ENCODE results near the gene HBG1. TPM values are rescaled to one million over a fixed set of nuclear protein-coding genes. Genes with fewer than 3 reads are reported as not detected.
"Not testable (repeated sequence)": the region's sequence is repeated elsewhere in the genome, so short reads cannot be mapped to it uniquely, and the experiment has no call there.

Gene HBG1
- total RNA-seq, 4 donors from 2014 or later, result not detected

- no peak overlapping the region for H3K4me3 ChIP-seq
- H3K27ac ChIP-seq (replicated peaks in 1 of 4), result no peak overlapping the region
- H3K4me1 ChIP-seq, result no peaks in the 10 kb centered on the region
- no peak for TF ChIP-seq EP300 (IDR thresholded peaks at IDR 0.05)
- TF ChIP-seq POLR2AphosphoS5 (IDR thresholded peaks at IDR 0.05), result no peak
- TF ChIP-seq CTCF (IDR thresholded peaks at IDR 0.05), result no peak
- TF ChIP-seq POLR2A (IDR thresholded peaks at IDR 0.05; ENCODE audit: low read depth), result no peak
- intact Hi-C loops (cut with DNase I), result no loop called here
- H3K36me3 ChIP-seq, result no peaks in the 10 kb centered on the region
- no peaks in the 10 kb centered on the region for H3K27me3 ChIP-seq
- no peaks in the 10 kb centered on the region for H3K9me3 ChIP-seq
- WGBS, result 40% methylated on average over 2 of the region's 2 CpGs
- no peak for DNase-seq (ENCODE audit: extremely low spot score)
These were observed 16.2 kb upstream of the HBG1 start for GRCh38 chr11:5265832-5266231.

- no peak for DNase-seq (ENCODE audit: extremely low spot score)
- Histone ChIP-seq H3K36me3 (no peaks in the 10 kb centered on the region), H3K27me3 (no peaks in the 10 kb centered on the region), H3K27ac (replicated peaks in 1 of 4) (no peak overlapping the region), H3K4me3 (no peak overlapping the region), H3K4me1 (no peaks in the 10 kb centered on the region), H3K9me3 (no peaks in the 10 kb centered on the region)
- no peak for TF ChIP-seq CTCF (IDR thresholded peaks at IDR 0.05)
- no peak for TF ChIP-seq POLR2A (IDR thresholded peaks at IDR 0.05; ENCODE audit: low read depth)
- no peak for TF ChIP-seq EP300 (IDR thresholded peaks at IDR 0.05)
- TF ChIP-seq POLR2AphosphoS5 (IDR thresholded peaks at IDR 0.05), result no peak
- WGBS, result 73% methylated on average over 7 of the region's 7 CpGs
- intact Hi-C loops (cut with DNase I), result no loop called here
These were observed 9.0 kb upstream of the HBG1 start for GRCh38 chr11:5258543-5259262.

GRCh38 chr11:5257296-5257695, 7.6 kb upstream of the HBG1 start:
- WGBS, result 24% methylated on average over 2 of the region's 2 CpGs
- H3K36me3 ChIP-seq, result no peaks in the 10 kb centered on the region
- DNase-seq (ENCODE audit: extremely low spot score), result no peak
- H3K27me3 ChIP-seq, result no peaks in the 10 kb centered on the region
- no peaks in the 10 kb centered on the region for H3K4me1 ChIP-seq
- no peak overlapping the region for H3K27ac ChIP-seq (replicated peaks in 1 of 4)
- no peak overlapping the region for H3K4me3 ChIP-seq
- TF ChIP-seq EP300 (IDR thresholded peaks at IDR 0.05) (no peak), POLR2A (IDR thresholded peaks at IDR 0.05; ENCODE audit: low read depth) (no peak), POLR2AphosphoS5 (IDR thresholded peaks at IDR 0.05) (no peak), CTCF (IDR thresholded peaks at IDR 0.05) (no peak)
- no peaks in the 10 kb centered on the region for H3K9me3 ChIP-seq
- intact Hi-C loops (cut with DNase I), result no loop called here

GRCh38 chr11:5254646-5255413, 5.2 kb upstream of the HBG1 start, which contains the start of gene HBG2:
Gene HBG2, minus strand, starts transcription at chr11:5254781. Its CDS starts 53 bp downstream, at chr11:5254728.
- H3K4me3 ChIP-seq; H3K36me3 ChIP-seq; intact Hi-C loops (cut with DNase I); H3K9me3 ChIP-seq; H3K27me3 ChIP-seq; H3K27ac ChIP-seq (replicated peaks in 1 of 4); H3K4me1 ChIP-seq; DNase-seq (ENCODE audit: extremely low spot score): not testable (repeated sequence)
- 65% methylated on average over 4 of the region's 9 CpGs for WGBS

GRCh38 chr11:5254023-5254422, 4.4 kb upstream of the HBG1 start:
- H3K9me3 ChIP-seq; H3K36me3 ChIP-seq; H3K27me3 ChIP-seq; H3K4me3 ChIP-seq; H3K27ac ChIP-seq (replicated peaks in 1 of 4); H3K4me1 ChIP-seq; intact Hi-C loops (cut with DNase I); DNase-seq (ENCODE audit: extremely low spot score): not testable (repeated sequence)
- 62% methylated on average over 2 of the region's 2 CpGs for WGBS

GRCh38 chr11:5253440-5253839, 3.8 kb upstream of the HBG1 start:
- 58% methylated on average over 5 of the region's 5 CpGs for WGBS
- H3K4me3 ChIP-seq; H3K27ac ChIP-seq (replicated peaks in 1 of 4); H3K36me3 ChIP-seq; H3K27me3 ChIP-seq; DNase-seq (ENCODE audit: extremely low spot score); H3K4me1 ChIP-seq; H3K9me3 ChIP-seq; intact Hi-C loops (cut with DNase I): not testable (repeated sequence)

All from esophagus muscularis mucosa (tissue), 4 donors.